ENCODE results near the gene CYSTM1. TPM values are rescaled to one million over a fixed set of nuclear protein-coding genes. Genes with fewer than 3 reads are reported as not detected.

CYSTM1 gene
- total RNA-seq, 3 donors from 2014 or later (not counting 1 experiment from before 2014, with no cell fraction given) = 3.9 to 4.9 (median 4.2) TPM

GRCh38 chr5:140182075-140182711 lies 7.2 kb downstream of the CYSTM1 start:
- no peak for DNase-seq
- no peaks in the 10 kb centered on the region for H3K36me3 ChIP-seq (ENCODE audit: control insufficient read depth, insufficient read depth, low read length)
- H3K4me3 ChIP-seq (ENCODE audit: low read length) = no peak overlapping the region
- TF ChIP-seq, protein P1, sequence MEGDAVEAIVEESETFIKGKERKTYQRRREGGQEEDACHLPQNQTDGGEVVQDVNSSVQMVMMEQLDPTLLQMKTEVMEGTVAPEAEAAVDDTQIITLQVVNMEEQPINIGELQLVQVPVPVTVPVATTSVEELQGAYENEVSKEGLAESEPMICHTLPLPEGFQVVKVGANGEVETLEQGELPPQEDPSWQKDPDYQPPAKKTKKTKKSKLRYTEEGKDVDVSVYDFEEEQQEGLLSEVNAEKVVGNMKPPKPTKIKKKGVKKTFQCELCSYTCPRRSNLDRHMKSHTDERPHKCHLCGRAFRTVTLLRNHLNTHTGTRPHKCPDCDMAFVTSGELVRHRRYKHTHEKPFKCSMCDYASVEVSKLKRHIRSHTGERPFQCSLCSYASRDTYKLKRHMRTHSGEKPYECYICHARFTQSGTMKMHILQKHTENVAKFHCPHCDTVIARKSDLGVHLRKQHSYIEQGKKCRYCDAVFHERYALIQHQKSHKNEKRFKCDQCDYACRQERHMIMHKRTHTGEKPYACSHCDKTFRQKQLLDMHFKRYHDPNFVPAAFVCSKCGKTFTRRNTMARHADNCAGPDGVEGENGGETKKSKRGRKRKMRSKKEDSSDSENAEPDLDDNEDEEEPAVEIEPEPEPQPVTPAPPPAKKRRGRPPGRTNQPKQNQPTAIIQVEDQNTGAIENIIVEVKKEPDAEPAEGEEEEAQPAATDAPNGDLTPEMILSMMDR (IDR thresholded peaks at IDR 0.05) = no peak
- no peaks in the 10 kb centered on the region for H3K9me3 Mint-ChIP-seq
- H3K36me3 Mint-ChIP-seq = no peaks in the 10 kb centered on the region
- H3K27me3 ChIP-seq (ENCODE audit: control insufficient read depth, insufficient read depth, low read length) = no peaks in the 10 kb centered on the region
- WGBS (ENCODE audit: insufficient coverage) = 83% methylated on average over 1 of the region's 2 CpGs
- H3K4me1 ChIP-seq (ENCODE audit: control insufficient read depth, insufficient read depth, low read length) = no peaks in the 10 kb centered on the region
- ATAC-seq = no peak
- peaks cover 0 to 3% of the 10 kb centered on the region in 2 donors for H3K27me3 Mint-ChIP-seq (ENCODE audit: low read depth in 2 of 2)
- H3K9me3 ChIP-seq (ENCODE audit: control insufficient read depth, insufficient read depth, low read length) = no peaks in the 10 kb centered on the region
- no peak overlapping the region for H3K27ac Mint-ChIP-seq
- H3K27ac ChIP-seq (ENCODE audit: low read length) = no peak overlapping the region
- peaks cover 0 to 7% of the 10 kb centered on the region in 2 donors for H3K4me1 Mint-ChIP-seq
- H3K4me3 Mint-ChIP-seq = no peak overlapping the region
- intact Hi-C loops (cut with micrococcal nuclease) = no loop called here

GRCh38 chr5:140182803-140183367 lies 7.9 kb downstream of the CYSTM1 start:
- no peaks in the 10 kb centered on the region for H3K4me1 ChIP-seq (ENCODE audit: control insufficient read depth, insufficient read depth, low read length)
- no peak overlapping the region for H3K4me3 ChIP-seq (ENCODE audit: low read length)
- intact Hi-C loops (cut with micrococcal nuclease) = no loop called here
- H3K27me3 ChIP-seq (ENCODE audit: control insufficient read depth, insufficient read depth, low read length) = no peaks in the 10 kb centered on the region
- no peaks in the 10 kb centered on the region for H3K9me3 ChIP-seq (ENCODE audit: control insufficient read depth, insufficient read depth, low read length)
- no peak for DNase-seq
- TF ChIP-seq, protein P1 (IDR thresholded peaks at IDR 0.05) = no peak
- Mint-ChIP-seq H3K4me3 (no peak overlapping the region), H3K4me1 (peaks cover 0 to 7% of the 10 kb centered on the region in 2 donors), H3K27ac (no peak overlapping the region), H3K36me3 (no peaks in the 10 kb centered on the region), H3K9me3 (no peaks in the 10 kb centered on the region), H3K27me3 (ENCODE audit: low read depth in 2 of 2) (peaks cover 0 to 3% of the 10 kb centered on the region in 2 donors)
- H3K36me3 ChIP-seq (ENCODE audit: control insufficient read depth, insufficient read depth, low read length) = no peaks in the 10 kb centered on the region
- no peak overlapping the region for H3K27ac ChIP-seq (ENCODE audit: low read length)
- WGBS (ENCODE audit: insufficient coverage) = 93% methylated on average over 5 of the region's 5 CpGs
- ATAC-seq = peak in 1 of 3 donors; percentile 46

- Mint-ChIP-seq H3K4me3 (no peak overlapping the region), H3K9me3 (no peaks in the 10 kb centered on the region), H3K36me3 (no peaks in the 10 kb centered on the region), H3K27me3 (ENCODE audit: low read depth in 2 of 2) (peaks cover 0 to 6% of the 10 kb centered on the region in 2 donors), H3K4me1 (peaks cover 0 to 7% of the 10 kb centered on the region in 2 donors), H3K27ac (no peak overlapping the region)
- no peak for ATAC-seq
- no peak overlapping the region for H3K27ac ChIP-seq (ENCODE audit: low read length)
- no peak for DNase-seq
- 81% methylated on average over 2 of the region's 2 CpGs for WGBS (ENCODE audit: insufficient coverage)
- H3K36me3 ChIP-seq (ENCODE audit: control insufficient read depth, insufficient read depth, low read length) = no peaks in the 10 kb centered on the region
- TF ChIP-seq, protein P1 (IDR thresholded peaks at IDR 0.05) = no peak
- H3K27me3 ChIP-seq (ENCODE audit: control insufficient read depth, insufficient read depth, low read length) = no peaks in the 10 kb centered on the region
- H3K4me3 ChIP-seq (ENCODE audit: low read length) = no peak overlapping the region
- H3K9me3 ChIP-seq (ENCODE audit: control insufficient read depth, insufficient read depth, low read length) = no peaks in the 10 kb centered on the region
- intact Hi-C loops (cut with micrococcal nuclease) = no loop called here
- no peaks in the 10 kb centered on the region for H3K4me1 ChIP-seq (ENCODE audit: control insufficient read depth, insufficient read depth, low read length)
Measured at GRCh38 chr5:140185409-140185808, 10.4 kb downstream of the CYSTM1 start.
